Activated gamma-delta T cell treated with anti-CD3 and anti-CD28 coated beads, Interleukin-2, amount 50 U/mL, for 16 hours (primary cell): ENCODE data around the gene FAM228B.
"Not testable (repeated sequence)": the region's sequence is repeated elsewhere in the genome, so short reads cannot be mapped to it uniquely, and the experiment has no call there.

Source experiments
- DNase-seq: peaks from one replicate; pipeline ENCODE4 v3.0.0-alpha.2; 2020; ENCODE audit warnings: low read depth

The FAM228B gene

DNA sequence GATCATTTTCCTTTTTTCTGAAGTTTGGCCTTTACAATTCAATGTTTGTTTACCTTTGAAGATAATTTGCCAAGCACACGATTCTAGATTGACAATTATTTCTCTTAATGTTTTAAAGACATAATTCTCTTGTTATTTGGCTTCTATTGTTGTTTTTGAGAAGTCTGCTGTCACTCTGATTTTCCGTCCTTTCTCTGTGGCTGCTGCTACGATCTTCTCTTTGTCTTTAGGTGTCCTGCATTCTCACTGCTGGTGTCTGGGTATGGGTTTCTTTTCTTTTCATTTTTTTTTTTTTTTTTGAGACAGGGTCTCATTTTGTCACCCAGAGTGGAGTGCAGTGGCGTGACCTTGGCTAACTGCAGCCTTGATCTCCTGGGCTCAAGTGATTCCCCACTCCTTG, 36.4 kb downstream of the FAM228B start:
- DNase-seq, result no peak

DNA sequence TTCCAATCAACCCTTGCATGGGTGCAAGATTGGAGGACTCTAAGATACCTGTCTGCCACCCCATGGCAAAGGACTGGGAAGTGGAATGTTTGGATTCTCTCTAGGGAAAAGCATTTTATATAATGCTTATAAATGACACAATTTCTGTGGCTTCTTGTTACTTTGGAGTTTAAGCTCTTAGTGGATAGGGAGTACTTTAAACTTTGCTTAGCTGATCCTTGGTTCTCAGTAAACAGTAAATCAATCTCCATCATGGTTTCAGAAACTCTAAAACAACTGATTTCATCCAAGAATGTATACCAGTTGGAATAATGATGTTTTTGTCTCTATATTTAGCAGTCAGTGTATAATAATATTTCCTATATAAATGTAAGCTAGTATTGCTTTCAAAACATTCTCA, 37.5 kb downstream of the FAM228B start:
- no peak for DNase-seq

DNA sequence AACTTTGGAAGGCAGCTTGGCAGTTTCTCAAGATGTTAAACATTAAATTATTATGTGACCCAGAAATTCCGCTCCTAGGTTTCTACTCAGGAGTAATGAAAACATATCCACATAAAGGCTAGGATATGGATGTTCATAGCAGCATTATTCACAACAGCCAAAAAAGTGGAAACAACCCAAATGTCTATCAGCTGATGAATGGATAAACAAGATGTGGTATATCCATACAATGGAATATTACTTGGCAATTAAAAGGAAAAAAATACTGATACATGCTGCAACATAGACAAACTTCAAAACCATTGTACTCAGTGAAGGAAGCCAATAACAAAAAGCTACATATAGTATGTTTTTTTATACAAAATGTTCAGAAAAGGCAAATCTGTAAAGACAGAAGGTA, 39.2 kb downstream of the FAM228B start:
- DNase-seq, result no peak

DNA sequence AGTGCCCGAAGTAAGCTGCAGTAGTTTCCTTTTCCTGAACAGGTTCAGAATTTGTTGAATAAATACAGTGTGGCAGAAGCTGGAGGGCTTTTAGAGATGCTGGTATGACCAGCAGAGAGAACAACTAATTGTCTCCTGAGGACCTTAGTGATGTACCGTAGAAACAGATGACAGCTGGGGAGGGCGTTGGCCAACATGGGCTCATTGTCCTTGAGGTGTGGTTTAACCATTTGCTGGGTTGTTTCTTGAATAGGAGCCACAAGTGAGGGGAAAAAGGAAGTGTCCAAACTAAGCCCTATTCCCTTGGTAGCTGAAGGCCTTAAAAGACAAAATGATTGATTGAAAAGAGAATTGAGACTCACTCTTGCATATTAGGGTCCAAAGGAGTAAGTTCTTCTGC, 39.9 kb downstream of the FAM228B start:
- no peak for DNase-seq

DNA sequence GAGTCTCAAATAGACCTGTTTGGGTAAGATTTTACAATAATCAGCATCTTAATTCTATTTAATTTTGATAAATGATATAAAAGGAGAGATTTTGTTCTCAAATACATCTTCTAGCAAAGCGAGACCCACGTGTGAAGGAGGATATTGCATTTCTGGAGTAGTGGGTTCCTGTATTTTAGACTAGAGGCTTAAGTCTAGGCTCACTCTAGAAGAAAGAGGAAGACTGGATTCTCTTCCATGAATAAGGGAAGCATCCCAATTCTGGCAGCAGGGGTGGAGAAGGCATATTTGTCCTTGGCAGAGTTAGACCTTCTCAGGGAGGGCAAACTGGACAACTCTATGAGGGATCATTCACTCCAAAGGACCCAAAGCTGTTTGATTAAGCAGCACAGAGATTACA, 40.3 kb downstream of the FAM228B start:
- no peak for DNase-seq

DNA sequence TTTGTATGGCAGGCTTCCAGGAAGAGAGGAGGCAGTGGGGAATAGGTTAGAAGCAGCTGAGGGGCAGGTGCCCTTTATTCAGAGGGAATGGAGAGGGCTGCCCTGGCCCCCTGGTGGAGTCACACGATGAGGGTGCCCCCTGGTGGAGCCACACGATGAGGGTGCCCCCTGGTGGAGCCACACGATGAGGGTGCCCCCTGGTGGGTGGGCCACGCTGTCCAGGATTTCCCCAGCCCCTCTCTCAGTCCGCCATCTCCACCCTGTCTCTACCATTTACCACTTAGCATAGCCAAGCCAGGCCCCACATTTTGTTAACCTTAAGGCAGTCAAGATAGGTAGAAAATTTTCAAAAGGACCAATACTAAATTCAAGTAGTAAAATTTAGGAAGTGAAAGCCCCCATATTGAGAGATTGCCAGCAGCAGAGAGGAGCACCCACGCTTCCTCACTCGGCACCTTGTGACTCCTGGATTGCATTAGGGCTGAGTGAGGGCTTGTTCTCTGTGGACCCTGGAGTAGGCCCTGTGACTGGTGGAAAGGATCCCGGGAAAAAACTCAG, 41.2 kb downstream of the FAM228B start:
- DNase-seq, result peak; percentile 17

DNA sequence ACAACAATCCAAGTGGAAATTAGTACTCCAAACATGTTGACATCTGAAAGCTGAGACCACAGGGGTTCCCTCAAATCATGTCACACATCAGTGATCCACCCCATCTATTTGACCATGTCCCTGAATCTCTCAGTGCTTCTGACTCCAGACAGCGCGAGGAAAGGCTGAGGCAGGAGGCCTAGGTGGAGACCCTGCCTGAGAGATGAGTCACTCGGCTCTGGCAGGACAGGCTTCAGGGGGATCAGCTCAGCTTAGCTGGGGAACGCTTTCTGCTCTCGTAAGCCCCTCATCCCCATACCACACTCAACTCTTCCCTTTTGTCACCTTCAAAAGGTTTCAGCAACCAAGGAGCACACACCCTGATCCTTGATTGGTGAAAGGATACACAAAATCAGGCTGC, 45.8 kb downstream of the FAM228B start:
- no peak for DNase-seq

DNA sequence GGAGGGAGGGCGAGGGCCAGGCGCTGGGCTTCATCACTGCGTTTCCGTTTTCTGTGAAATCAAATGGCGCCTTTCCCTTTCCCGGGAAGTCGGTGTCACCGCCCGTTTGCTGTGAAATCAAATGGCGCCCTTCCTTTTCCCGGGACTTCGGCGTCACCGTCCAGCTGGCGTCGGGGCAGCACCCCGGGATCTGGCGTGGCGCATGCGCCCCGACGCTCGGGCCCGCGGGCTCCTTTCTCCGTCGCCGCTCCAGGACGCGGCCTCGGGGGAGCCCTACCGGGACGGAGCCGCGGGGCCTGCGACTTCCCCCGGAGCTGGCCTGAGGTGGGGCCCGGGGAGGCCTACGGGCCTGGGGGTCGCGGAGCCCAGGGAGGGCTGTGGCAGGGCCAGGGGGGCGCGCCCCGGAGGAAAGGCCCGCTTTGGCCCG, 51.6 kb downstream of the FAM228B start, which contains the start of gene FAM228A:
Gene FAM228A, plus strand, starts transcription at position 203 of the 427 bp plus-strand sequence. CDS start 428 bp downstream, outside the sequence.
- no peak for DNase-seq

DNA sequence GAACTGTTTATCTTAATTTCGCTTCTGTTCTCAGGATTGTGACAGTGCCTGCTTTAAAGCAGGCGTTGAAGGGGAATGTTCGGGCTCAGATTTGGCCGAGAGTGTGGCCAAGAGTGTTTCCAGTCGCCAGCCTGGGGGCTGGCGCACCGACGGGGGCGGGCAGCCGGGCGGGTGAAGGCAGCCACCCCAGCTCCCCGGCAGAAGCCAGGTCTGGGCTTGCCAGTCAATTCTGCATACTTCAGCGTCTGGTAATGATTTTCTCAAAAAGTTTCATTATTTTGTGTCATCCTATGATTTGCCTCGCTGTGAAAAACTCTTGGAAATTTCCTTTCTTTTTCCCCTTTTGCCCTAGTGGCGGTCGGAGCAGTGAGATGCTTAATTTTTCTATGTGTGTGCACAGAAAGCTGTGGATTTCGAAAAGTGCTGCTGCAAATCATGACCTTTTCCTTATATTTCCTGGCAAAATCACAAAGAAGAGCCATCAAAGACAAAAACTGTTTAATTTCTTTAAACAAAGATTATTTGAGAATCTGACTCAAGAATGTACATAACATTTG, 52.4 kb downstream of the FAM228B start:
- no peak for DNase-seq

DNA sequence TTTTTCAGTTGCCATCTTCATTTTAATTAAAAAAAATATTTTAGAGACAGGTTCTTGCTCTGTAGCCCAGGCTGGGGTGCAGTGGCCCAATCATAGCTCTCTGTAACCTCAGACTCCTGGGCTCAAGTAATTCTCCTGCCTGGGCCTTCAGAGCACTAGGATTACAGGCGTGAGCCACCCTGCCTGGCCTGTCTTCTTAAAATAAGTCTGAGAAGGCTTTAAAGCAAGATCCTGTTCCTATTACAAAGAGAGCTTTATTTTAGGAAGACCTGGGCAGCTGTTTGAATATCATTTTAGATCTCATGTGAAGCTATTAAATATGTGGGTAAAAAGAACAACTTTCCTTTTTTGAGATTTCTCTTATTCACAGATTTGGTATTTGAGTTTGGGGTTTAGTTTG, 53.1 kb downstream of the FAM228B start:
- DNase-seq, result no peak

DNA sequence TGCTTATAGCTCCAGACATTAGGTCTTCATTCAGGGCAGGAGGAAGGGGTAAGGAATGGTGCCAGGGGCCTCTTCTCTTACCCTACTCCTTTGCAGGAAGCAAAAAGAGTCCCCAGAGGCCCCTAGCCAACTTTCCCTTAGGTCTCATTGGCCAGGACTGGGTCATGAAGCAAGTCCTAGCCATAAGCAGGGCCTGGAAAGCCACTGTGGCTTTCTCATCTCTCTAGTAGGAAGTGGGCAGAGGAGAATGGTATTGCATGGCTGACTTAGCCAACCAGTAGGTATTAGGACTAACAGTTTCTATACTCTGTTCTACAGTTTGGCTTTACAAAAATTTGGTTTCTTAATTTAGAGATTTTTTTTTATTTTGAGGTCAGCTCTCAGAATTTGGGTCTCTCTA, 56.4 kb downstream of the FAM228B start:
- no peak for DNase-seq

DNA sequence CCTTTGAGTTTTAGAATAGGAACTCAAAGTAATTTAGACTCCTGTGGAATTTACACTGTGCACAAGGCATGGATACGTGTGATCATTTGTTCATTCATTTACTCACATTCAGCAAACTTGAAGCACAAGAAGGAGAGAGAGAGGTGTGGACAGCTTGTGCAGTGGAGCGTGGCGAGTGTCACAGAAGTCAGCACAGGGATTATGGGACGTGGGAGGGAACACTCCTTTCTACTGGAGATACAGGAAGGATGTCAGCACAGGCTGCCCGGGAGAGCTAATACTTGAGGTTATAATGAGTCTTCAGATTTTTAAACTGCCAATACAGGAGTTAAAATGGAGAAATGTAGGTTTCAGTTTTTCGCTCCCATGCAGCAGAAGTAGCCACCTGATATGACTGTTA, 58.6 kb downstream of the FAM228B start:
- no peak for DNase-seq

DNA sequence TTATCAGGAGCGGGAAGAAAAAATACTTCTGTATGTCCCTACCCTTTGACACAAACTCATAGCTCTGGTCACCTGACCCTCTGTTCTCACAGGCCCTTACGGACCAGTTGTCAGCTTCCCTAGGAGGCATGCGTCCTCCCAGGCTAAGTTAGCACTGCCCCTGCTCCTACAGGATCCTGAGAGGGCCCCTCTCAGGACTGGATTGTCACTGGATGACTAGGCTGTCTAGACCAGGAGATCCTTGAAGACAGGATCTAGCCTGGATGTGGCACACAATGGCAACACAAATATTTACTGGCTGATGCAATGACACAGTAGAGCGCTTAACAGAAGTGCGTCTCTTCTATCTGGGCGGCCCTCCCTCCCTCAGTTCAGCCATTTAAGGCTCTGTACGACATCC, 59.2 kb downstream of the FAM228B start:
- DNase-seq, result no peak

DNA sequence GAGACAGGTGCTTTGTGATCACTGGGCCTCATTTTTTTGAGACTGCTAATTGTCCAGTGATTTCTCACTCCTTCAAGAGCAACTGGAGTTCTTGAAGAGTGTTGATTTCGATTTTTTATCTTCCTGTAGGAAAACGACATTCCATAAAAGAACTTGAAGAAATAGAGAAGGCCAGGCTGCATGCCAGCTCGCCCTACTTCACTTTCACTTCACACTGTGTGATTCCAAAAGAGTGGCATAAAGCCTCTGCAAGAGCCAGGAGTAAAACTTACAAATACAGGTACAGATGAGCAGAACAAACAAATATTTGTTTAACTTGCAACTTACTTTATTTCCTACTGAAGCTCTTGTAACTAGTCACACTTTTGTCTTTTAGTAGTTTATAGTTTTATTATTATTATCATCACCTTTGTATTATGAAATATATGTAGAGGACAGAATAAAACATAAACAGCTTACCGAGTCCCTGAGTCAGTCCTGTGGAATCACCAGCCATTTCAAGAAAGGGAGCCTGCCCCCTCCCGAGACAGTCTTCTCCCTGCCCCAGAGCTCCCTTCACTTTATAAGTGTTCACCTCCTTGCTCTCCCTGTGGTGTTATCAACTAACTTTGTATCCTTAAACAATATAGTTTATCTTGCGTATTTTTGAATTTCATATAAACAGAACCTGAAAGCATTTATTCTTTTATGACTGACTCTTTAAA, 60.2 kb downstream of the FAM228B start:
- no peak for DNase-seq

DNA sequence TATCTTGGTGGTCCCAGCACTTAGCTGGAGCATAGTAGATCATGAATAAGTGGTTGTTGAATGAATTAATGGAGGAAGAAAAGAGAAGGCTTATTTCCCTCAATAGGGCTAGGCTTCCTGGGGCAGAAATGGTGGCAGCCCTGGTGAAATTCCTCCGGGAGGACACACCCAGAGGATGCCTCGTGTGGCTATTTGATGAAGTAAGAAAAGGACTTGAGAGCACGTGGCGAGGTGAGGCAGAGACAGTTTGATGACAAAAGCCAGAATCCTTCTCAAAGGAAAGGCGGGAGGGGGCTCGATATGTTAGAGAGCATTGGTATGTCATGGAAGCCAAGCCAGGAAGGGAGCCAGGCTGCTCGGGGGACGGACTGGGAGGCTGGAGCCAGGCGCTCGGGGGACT, 66.3 kb downstream of the FAM228B start:
- DNase-seq, result no peak

DNA sequence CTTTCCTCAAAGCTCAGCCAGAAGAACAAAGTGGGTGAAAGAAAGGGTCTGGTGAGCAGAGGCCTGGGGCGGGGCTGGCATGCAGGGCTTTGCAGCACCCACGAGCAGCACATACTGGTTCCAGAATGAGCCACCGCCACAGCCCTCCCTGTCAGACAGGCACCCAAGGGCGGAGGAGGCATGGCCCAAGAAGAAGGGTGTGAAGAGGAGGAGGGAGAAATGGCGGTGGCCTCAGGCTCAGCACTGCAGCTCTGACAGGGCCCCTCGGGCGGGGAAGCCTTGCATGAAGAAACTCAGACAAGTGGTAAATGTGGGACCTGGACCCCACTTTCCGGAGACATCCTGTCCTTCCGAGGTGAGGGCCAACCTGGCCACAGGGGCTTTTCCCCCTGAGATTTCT, 67.2 kb downstream of the FAM228B start:
- no peak for DNase-seq

DNA sequence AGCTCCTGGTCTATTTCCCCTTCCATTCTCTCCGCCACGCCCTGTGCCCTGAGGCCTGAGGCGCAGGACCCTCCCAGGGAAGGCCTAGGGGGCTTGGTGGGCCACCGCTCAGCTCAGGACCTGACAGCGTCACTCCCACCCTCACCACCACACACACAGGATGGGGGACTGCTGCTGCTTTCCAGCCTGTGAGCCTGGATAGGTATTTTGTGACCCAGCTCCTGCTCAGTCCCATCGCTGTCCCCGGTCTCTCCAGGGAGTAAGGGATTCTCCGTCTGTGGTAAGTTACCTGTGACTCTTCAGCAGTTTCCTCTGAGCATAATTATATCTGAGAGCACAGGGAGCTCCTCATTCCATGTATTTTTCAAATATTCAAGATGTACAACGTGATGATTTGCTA, 67.9 kb downstream of the FAM228B start:
- DNase-seq, result no peak

DNA sequence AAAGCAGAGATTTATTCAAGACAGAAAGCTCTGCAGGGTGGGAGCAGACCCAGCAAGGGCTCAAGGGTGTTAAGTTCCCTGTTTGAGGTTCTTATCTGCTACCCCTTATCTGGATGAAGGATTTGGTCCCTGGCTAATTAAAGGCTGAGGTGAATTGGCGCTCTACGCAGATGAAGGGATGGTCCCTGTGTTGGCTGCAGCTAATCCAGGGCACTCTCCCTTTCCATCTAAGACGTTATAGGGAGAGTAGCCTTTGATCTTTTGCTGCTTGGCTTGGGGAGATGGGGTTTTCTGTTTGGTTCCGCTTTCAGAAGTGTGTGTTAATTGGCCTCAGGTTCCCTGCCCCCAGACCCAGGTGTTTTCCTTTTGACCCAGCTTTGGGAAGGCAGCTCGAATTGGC, 68.6 kb downstream of the FAM228B start:
- no peak for DNase-seq

DNA sequence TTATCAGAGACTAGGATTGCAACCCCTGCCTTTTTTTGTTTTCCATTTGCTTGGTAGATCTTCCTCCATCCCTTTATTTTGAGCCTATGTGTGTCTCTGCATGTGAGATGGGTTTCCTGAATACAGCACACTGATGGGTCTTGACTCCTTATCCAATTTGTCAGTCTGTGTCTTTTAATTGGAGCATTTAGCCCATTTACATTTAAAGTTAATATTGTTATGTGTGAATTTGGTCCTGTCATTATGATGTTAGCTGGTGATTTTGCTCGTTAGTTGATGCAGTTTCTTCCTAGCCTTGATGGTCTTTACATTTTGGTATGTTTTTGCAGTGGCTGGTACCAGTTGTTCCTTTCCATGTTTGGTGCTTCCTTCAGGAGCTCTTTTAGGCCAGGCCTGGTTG, 73.9 kb downstream of the FAM228B start:
- not testable (repeated sequence) for DNase-seq

DNA sequence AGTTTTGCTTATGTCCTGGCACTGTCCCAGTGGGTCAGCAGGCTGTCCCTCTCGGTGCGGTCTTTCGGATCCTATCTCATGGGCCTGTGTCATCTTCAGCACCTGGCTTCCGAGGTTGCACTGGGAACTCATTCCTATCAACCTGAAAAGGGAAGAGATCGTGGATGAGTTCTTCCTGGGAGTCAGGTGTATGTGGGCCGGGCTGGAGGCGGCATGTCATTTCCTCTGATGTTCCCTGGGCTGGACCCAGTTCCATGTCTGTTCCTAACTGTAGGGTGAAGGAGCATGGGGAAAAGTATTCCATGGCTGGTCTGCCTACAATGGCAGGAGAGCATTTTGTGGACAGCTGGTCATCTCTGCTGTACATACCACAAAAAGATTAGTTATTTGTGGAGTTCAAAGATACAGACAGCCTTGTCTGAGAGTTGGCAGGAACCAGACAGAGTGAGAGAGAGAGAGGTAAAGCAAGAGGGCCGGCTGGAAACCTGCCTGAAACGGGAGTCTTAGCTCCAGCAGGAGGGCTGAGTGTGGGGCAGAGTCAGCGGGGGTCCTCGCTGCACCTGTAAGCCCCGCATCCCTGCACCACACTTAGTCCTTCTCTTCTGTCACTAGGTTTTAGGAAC, 76.8 kb downstream of the FAM228B start:
- DNase-seq, result no peak

DNA sequence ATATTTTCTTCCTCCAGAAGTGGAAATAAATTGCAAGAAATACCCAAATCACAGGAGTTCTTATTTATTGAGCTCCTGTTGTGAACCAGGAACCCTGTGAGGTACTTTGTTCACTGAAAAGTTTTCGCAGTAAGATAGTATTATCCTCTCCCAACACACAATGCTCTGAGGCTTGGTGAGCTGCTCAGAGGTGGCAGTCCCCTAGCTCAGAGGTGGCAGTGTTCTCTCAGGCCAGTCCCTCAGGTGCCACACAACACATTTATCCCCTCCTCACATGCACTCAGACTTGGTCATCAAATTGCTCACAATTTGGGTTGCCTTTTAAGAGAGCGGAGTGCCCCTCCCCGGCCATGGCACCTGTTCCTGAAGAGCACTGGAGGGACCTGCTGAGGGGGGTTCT, 77.5 kb downstream of the FAM228B start:
- DNase-seq, result no peak

DNA sequence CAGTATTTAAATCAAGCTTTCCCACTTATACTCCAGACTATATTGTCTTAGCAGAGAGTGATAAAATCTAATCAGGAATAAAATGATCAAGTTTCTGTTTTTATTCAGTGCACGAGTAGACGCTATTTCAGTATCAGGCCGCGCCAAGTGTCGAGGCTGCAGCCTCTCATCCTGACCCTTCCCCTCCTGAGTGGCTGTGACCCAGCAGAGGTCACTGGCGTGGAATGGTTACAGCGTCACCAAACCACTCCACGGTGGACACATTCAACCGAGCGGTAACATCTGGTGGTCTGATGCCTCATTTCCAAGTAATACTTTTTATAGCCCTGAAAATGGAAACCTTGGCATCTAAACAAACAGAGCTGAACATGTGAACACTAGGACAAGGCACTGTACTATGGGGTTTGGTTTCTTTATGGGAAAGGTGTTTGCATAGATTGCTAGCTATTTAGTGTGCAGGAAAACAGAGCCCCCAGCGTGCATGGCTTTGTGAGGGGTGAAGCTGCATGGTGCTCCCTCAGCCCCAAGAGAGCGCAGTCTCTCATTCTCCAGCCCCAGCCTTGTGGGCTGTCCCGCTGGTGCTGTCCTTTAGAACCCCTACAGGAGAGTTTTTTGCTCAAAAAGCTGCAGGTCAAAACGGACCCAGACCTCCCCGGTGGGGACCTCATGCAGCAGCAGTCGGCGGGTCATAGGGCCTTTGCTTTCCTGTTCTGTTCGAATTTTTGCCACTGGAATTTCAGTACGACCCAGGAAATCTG, 79.9 kb downstream of the FAM228B start:
- no peak for DNase-seq

DNA sequence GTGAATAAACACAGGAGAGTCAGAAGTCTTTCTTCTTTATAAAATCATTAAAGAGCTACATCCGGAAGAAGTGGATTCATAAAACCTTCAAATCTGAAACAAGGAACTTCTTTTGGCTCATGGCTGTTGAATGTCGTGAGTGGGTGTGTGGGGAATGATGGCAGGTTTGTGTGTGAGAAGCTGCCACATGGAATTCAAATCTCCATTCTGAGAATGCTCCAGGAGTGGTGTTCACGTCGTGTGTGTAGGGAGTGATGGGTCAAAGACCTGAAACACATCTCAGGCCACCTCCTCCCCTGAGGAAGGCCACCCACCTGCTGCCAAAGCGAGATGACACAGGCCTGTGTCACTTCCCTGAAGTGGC, 80.5 kb downstream of the FAM228B start:
- DNase-seq, result no peak
